Heart right ventricle (tissue), 16 donors: ENCODE measurements around the gene CFAP92. TPM values are rescaled to one million over a fixed set of nuclear protein-coding genes. Genes with fewer than 3 reads are reported as not detected.

ENCODE experiments used
- ATAC-seq, 8 donors: fragments of 200-7000 bp; cut with Tn5 transposase; one replicate each; pipeline ENCODE4 v1.9.1; 2020; ENCODE audit warnings: mild to moderate bottlenecking in 8 of 8, moderate library complexity in 8 of 8, moderate number of reproducible peaks in 1 of 8
- DNase-seq, 2 donors: peaks; one replicate each; pipeline ENCODE4 v3.0.0-alpha.2; 2020
- H3K27ac ChIP-seq, 10 donors: fragments of 200-600 bp; sonication (generic) in 2 of 10; one replicate each; pipeline versions ENCODE4 v1.5.0 to v1.8.0; 2020 to 2022; ENCODE audit warnings: mild to moderate bottlenecking in 3 of 10
- H3K27me3 ChIP-seq, 7 donors: fragments of 200-600 bp; one replicate each; pipeline ENCODE4 v1.8.0; 2021 to 2022; ENCODE audit warnings: mild to moderate bottlenecking in 2 of 7
- H3K36me3 ChIP-seq, 9 donors: fragments of 200-600 bp; sonication (generic) in 1 of 9; one replicate each; pipeline versions ENCODE4 v1.5.0 to v1.8.0; 2020 to 2022; ENCODE audit warnings: mild to moderate bottlenecking in 2 of 9
- H3K4me1 ChIP-seq, 9 donors: fragments of 200-600 bp; sonication (generic) in 1 of 9; one replicate each; pipeline versions ENCODE4 v1.5.0 to v1.8.0; 2020 to 2022; ENCODE audit warnings: mild to moderate bottlenecking in 4 of 9
- H3K4me3 ChIP-seq, 10 donors: fragments of 200-600 bp; sonication (generic) in 2 of 10; one replicate each; pipeline versions ENCODE4 v1.5.0 to v1.8.0; 2020 to 2022; ENCODE audit warnings: mild to moderate bottlenecking in 7 of 10, moderate library complexity in 2 of 10
- H3K9me3 ChIP-seq, 11 donors: fragments of 200-600 bp in 10 of 11; sonication (generic) in 2 of 11; one replicate each; pipeline versions ENCODE4 v1.5.0 to v1.8.0; 2013 to 2022; ENCODE audit warnings: mild to moderate bottlenecking in 2 of 11, control low read depth in 1 of 11, moderate library complexity in 1 of 11
- WGBS, 2 donors: extraction: QIAGEN DNeasy Blood & Tissue Kit; methylation state at CpG; one replicate each; pipeline ENCODE4 v1.1.7; 2013; ENCODE audit warnings: inconsistent platforms in 1 of 2; 5-methylcytosine and 5-hydroxymethylcytosine counted together
- intact Hi-C, 10 donors: fragments of 100-400 bp; cut with DNase I; formaldehyde crosslinking; loops; one replicate each; pipeline versions ENCODE4 v1.11.1 to v1.14.2; 2022
- polyA plus RNA-seq, 2 donors: library from polyadenylated mRNA; stranded (reverse); fragments of 200-250 nt; gene quantifications; one replicate each; pipeline ENCODE4 v1.2.3, GENCODE V29; 2013
- total RNA-seq, 10 donors: library from RNA; stranded (reverse); fragmentation: NEBNext Ultra II Directional in 3 of 10; extraction: Animal tissue kit (Norgen Biotek cat#: 25700) in 3 of 10; gene quantifications; one replicate each; pipeline versions ENCODE4 v1.2.1 to v1.2.4, GENCODE V29; 2021 to 2023
- TF ChIP-seq, protein P1 (sequence below), 9 donors: fragments of 200-600 bp; sonication (generic) in 2 of 9; IDR thresholded peaks; one replicate each; pipeline versions ENCODE4 v1.5.0 to v1.8.0; 2021 to 2022; ENCODE audit warnings: antibody characterized with exemption in 9 of 9, mild to moderate bottlenecking in 5 of 9, moderate library complexity in 1 of 9
- donor health status: Arrhythmogenic right ventricular cardiomyopathy.
- donor health status: ischemic (EF 13 %, LVEDD 7.1; RV severe dilation, severe dysfunction).
- donor health status: healthy with polysubstance abuse.
- donor health status: DM: no; HTN: yes; CAD: no.
- donor health status: DM: no; HTN: no; CAD: no.
- donor health status: ischemic (EF 25% LVEDD 6.9; RV normal size, moderate dysfunction).
- donor health status: ischemic (EF 25% LVEDD 5.7; RV mildly dilated, moderate dysfunction).
- donor health status: healthy.
- donor health status: DM: yes; HTN: yes; CAD: no.
- donor health status: Ischemic cardiomyopathy.
- donor health status: ischemic (EF 35%, LVEDD 5.7; RV mildly dilated, moderate dysfunction).
- donor health status: nonischemic (EF 11% LVEDD 7.7; RV severe dilation, severe dysfunction).
- donor health status: DM: yes; HTN: yes; CAD: no.
- donor health status: PGD.
- donor health status: ischemic (EF 29% LVEDD 5.4; RV normal size, mild dysfunction).
- donor health status: nonischemic (EF 23%, LVEDD 6.1; RV moderate dilation, normal function).

The CFAP92 gene
- total and polyA plus RNA-seq, 12 donors, result 0.12 to 1.2 (median 0.41) TPM

DNA sequence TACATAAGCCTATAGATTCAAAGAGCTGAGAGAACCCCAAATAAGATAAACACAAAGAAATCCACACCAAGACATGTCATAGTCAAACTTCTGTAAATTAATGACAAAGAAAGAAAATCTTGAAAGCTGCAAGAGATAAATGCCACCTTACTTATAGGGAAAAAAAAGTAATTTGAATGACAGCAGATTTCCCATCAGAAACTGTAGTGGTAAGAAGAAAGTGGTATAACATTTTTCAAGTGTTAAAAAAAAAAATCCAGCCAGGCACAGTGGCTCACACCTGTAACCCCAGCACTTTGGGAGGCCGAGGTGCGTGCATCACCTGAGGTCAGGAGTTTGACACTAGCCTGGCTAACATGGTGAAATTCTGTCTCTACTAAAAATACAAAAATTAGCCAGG is 37.4 kb downstream of the CFAP92 start:
- 98 to 99% methylated on average over 2 of the region's 2 CpGs for WGBS, 2 donors
- Histone ChIP-seq H3K9me3 (peaks cover 0 to 11% (median 0%) of the 10 kb centered on the region in 11 donors), H3K4me1 (no peaks in the 10 kb centered on the region), H3K27ac (no peak overlapping the region), H3K27me3 (no peaks in the 10 kb centered on the region), H3K36me3 (no peaks in the 10 kb centered on the region), H3K4me3 (no peak overlapping the region)
- ATAC-seq (no peak), DNase-seq (no peak)
- intact Hi-C loops, result no loop called here
- TF ChIP-seq, protein P1, sequence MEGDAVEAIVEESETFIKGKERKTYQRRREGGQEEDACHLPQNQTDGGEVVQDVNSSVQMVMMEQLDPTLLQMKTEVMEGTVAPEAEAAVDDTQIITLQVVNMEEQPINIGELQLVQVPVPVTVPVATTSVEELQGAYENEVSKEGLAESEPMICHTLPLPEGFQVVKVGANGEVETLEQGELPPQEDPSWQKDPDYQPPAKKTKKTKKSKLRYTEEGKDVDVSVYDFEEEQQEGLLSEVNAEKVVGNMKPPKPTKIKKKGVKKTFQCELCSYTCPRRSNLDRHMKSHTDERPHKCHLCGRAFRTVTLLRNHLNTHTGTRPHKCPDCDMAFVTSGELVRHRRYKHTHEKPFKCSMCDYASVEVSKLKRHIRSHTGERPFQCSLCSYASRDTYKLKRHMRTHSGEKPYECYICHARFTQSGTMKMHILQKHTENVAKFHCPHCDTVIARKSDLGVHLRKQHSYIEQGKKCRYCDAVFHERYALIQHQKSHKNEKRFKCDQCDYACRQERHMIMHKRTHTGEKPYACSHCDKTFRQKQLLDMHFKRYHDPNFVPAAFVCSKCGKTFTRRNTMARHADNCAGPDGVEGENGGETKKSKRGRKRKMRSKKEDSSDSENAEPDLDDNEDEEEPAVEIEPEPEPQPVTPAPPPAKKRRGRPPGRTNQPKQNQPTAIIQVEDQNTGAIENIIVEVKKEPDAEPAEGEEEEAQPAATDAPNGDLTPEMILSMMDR (IDR thresholded peaks at IDR 0.05), result no peak

DNA sequence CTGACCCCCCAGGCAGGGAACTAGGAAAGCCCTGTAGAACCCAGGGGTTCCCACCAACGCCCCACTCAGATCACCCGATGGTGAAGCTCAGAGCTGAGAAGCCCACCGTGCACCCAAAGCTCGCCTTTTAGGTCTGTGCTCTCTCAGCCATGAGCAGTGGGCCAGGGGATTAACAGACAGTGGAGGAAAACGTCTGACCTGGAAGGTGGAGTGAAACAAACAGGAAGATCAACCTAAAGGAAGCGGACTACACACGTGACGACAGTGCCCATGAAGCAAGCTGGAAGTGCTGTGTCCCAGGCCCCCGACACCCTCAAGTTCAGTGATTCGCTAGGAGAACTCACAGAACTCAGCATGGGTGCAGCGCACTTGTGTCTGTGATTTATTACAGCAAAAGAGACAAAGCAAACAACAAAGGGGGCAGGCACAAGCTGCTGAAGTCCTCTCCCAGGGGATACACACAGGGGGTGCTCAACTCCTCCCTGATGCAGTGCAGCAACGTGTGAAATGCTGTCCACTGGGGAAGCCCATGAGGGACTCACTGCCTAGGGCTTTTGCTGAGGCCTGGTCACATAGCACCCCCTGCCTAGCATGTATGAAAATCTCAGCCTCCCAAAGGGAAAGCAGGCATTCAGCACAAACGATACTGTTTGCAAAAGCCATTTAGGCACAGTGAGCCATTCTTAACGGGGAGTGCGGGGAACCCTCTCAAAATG is 43.5 kb downstream of the CFAP92 start:
- WGBS, 2 donors, result 59 to 67% methylated on average over 15 of the region's 15 CpGs
- no peaks in the 10 kb centered on the region for H3K27me3 ChIP-seq
- DNase-seq, result no peak
- no peak overlapping the region for H3K27ac ChIP-seq
- H3K9me3 ChIP-seq, result no peaks in the 10 kb centered on the region
- intact Hi-C loops, result no loop called here
- H3K4me1 ChIP-seq, result no peaks in the 10 kb centered on the region
- no peak overlapping the region for H3K4me3 ChIP-seq
- TF ChIP-seq, protein P1 (IDR thresholded peaks at IDR 0.05), result peak in 6 of 9 donors; percentile 23 to 51 (median 34)
- H3K36me3 ChIP-seq, result no peaks in the 10 kb centered on the region
- ATAC-seq, result peak in 5 of 8 donors; percentile 55 to 90 (median 64)

GRCh38 chr3:128949158-128949557 is 44.7 kb downstream of the CFAP92 start:
- intact Hi-C loops, result no loop called here
- no peak for ATAC-seq
- WGBS, 2 donors, result 94 to 96% methylated on average over 3 of the region's 3 CpGs
- Histone ChIP-seq H3K36me3 (no peaks in the 10 kb centered on the region), H3K4me1 (no peaks in the 10 kb centered on the region), H3K9me3 (no peaks in the 10 kb centered on the region), H3K27me3 (no peaks in the 10 kb centered on the region), H3K4me3 (no peak overlapping the region), H3K27ac (no peak overlapping the region)
- TF ChIP-seq, protein P1 (IDR thresholded peaks at IDR 0.05), result no peak
- no peak for DNase-seq

DNA sequence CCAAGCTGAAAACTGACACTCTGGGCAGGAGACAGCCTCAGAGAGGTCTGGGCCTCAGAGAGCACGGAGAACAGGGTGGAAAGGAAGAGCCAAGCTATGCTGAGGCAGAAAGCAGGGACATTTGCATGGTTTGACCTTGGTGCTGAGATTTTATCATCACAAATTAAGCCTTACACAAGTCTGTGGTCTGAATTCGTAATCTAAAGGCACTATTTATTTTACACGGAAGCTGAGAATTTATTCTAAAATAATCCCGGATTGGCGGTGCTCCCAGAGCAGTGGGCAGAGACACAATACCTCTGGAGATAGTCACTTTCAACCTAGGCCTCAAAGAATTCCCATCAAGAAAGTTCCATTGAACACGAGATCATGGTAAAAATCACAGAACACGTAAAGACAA is 47.5 kb downstream of the CFAP92 start:
- Histone ChIP-seq H3K36me3 (no peaks in the 10 kb centered on the region), H3K4me3 (no peak overlapping the region), H3K27me3 (no peaks in the 10 kb centered on the region), H3K9me3 (no peaks in the 10 kb centered on the region), H3K27ac (no peak overlapping the region), H3K4me1 (no peaks in the 10 kb centered on the region)
- ATAC-seq (no peak), DNase-seq (no peak)
- TF ChIP-seq, protein P1 (IDR thresholded peaks at IDR 0.05), result no peak
- intact Hi-C loops, result no loop called here
- 68 to 83% methylated on average over 7 of the region's 7 CpGs for WGBS, 2 donors
